ENCODE measurements around the gene P3H3.
"Not testable (repeated sequence)": the region's sequence is repeated elsewhere in the genome, so short reads cannot be mapped to it uniquely, and the experiment has no call there.

The P3H3 gene

GRCh38 chr12:6866163-6866919 lies 38.1 kb downstream of the P3H3 start:
- no peak for DNase-seq (ENCODE audit: low read depth, low spot score)

GRCh38 chr12:6866920-6867412 lies 38.8 kb downstream of the P3H3 start:
- no peak for DNase-seq (ENCODE audit: low read depth, low spot score)

- DNase-seq (ENCODE audit: low read depth, low spot score), result no peak
Observed at GRCh38 chr12:6867413-6868210, 39.4 kb downstream of the P3H3 start, which contains the start of gene TPI1. TSS of gene TPI1 (plus strand) at chr12:6867531. CDS start at chr12:6867567, 36 bp downstream.

- DNase-seq (ENCODE audit: low read depth, low spot score), result no peak
Observed at GRCh38 chr12:6868211-6869048, 40.2 kb downstream of the P3H3 start.

- no peak for DNase-seq (ENCODE audit: low read depth, low spot score)
Observed at GRCh38 chr12:6869049-6870021, 41.1 kb downstream of the P3H3 start.

- not testable (repeated sequence) for DNase-seq (ENCODE audit: low read depth, low spot score)
Observed at GRCh38 chr12:6870304-6870703, 42.1 kb downstream of the P3H3 start.

- DNase-seq (ENCODE audit: low read depth, low spot score), result no peak
Observed at GRCh38 chr12:6871052-6871957, 43.1 kb downstream of the P3H3 start.

- DNase-seq (ENCODE audit: low read depth, low spot score), result no peak
Observed at GRCh38 chr12:6872073-6873048, 44.2 kb downstream of the P3H3 start.

- peak; percentile 82 for DNase-seq (ENCODE audit: low read depth, low spot score)
Observed at GRCh38 chr12:6873094-6874014, 45.1 kb downstream of the P3H3 start, which contains the start of gene SPSB2. TSS of gene SPSB2 (minus strand) at chr12:6873303. CDS start at chr12:6872901, 402 bp downstream.

- DNase-seq (ENCODE audit: low read depth, low spot score), result not testable (repeated sequence)
Observed at GRCh38 chr12:6874015-6874368, 45.8 kb downstream of the P3H3 start.

- not testable (repeated sequence) for DNase-seq (ENCODE audit: low read depth, low spot score)
Observed at GRCh38 chr12:6879824-6880223, 51.6 kb downstream of the P3H3 start.

- DNase-seq (ENCODE audit: low read depth, low spot score), result no peak
Observed at GRCh38 chr12:6883252-6883651, 55.0 kb downstream of the P3H3 start.

GRCh38 chr12:6883683-6884082 lies 55.5 kb downstream of the P3H3 start:
- no peak for DNase-seq (ENCODE audit: low read depth, low spot score)

- no peak for DNase-seq (ENCODE audit: low read depth, low spot score)
Observed at GRCh38 chr12:6884539-6884938, 56.3 kb downstream of the P3H3 start.

GRCh38 chr12:6886206-6886999 lies 58.2 kb downstream of the P3H3 start:
- DNase-seq (ENCODE audit: low read depth, low spot score), result not testable (repeated sequence)

- no peak for DNase-seq (ENCODE audit: low read depth, low spot score)
Observed at GRCh38 chr12:6887460-6887859, 59.3 kb downstream of the P3H3 start.
